Measurements from ENCODE around the gene ETNK1. TPM values are rescaled to one million over a fixed set of nuclear protein-coding genes. Genes with fewer than 3 reads are reported as not detected.
"Not testable (repeated sequence)": the region's sequence is repeated elsewhere in the genome, so short reads cannot be mapped to it uniquely, and the experiment has no call there.

ETNK1 gene
- total RNA-seq, 2 experiments from 2014 or later, result 66.9 to 72.0 TPM

DNA sequence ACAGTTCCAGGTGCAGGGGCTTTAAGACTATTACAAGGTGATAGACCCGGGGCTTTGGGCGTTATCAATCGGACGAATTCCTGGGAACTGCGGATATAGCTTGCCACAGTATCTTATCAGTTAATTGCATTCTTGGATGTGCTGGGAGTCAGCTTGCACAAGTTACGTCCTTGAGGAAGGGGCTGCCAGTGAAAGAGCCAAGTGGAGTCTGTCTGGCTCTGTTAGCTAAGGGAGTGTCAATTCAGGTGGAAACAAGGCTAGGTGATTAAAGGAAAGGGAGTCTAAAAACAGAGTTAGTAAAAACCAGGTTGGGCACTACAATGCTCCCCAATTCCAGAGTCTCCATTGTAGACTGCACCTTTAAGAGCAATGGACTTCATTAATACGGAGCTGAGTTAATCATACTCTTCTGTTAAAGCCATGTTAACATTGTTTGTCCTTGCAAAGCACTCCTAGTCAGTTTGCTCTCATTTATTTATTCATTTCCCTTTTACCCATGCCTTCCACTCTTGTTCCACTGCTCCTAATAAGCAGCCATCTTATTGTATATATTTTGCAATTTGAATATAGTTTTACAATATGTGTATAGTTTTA, 76.3 kb downstream of the ETNK1 start:
- H3K27ac Mint-ChIP-seq, H3K9me3 Mint-ChIP-seq: not testable (repeated sequence)

DNA sequence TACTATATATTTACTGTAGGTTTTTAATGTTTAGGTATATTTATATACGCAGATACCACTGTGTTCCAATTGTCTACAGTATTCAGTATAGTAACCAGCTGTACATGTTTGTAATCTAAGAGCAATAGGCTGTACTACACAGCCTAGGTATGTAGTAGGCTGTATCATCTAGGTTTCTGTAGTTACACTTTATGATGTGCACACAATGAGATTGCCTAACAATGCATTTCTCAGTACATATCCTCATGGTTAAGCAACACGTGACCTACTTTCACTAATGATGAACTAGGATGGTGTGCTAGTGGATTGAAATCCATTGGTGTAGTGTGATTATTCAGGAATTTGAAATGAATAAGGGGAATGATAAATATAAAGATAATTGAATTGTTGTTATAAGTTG, 77.7 kb downstream of the ETNK1 start:
- Mint-ChIP-seq H3K36me3 (ENCODE audit: low read depth) (no peaks in the 10 kb centered on the region), H3K9me3 (no peaks in the 10 kb centered on the region), H3K27ac (no peak overlapping the region), H3K4me1 (no peaks in the 10 kb centered on the region), H3K27me3 (no peaks in the 10 kb centered on the region), H3K4me3 (no peak overlapping the region)
- no peak for DNase-seq
- ChIA-PET POLR2A (no interaction called here), CTCF (no interaction called here)

More for the DNA sequence above, 76.3 kb downstream of the ETNK1 start:
- H3K27me3 Mint-ChIP-seq; DNase-seq; H3K36me3 Mint-ChIP-seq (ENCODE audit: low read depth); H3K4me1 Mint-ChIP-seq; H3K4me3 Mint-ChIP-seq; POLR2A ChIA-PET; CTCF ChIA-PET: not testable (repeated sequence)

DNA sequence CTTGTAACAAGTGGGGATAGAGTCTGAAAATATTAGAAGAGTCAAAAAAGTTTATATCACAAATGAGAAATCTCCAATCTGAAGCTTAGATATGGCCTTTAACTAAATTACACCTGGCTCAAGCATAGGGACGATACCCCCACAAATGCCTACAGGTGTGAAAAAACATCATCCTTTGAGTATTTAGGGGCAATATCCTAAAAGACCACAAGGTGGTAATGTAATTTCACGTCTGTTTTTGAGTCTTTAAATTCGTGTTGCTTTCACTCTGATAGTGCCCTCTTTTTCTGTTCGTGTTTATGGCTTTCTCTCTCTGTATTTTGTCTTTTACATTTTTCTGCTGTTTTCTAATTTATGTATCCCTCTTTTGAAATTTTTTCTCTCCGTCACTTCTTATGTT, 84.3 kb downstream of the ETNK1 start:
- H3K27me3 Mint-ChIP-seq, result peaks cover 12% of the 10 kb centered on the region

DNA sequence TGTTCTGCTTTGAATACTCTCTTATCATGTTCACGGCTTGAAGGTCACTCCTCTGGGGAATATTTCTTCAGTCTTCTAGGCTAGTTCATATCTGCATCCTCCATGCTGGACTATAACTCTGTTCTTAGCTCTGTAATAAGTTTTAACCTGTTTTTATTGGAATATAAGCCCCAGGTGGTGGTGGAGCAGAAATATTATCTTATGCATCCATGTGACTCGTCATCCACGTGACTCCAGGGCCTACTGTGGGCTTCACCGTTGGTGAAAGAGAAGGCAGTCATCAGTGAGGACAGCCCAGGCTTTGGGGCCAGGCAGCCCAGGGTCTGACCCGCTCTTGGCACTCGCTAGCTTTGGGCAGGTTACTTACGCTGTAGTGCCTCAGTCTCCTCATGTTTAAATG, 87.1 kb downstream of the ETNK1 start:
- no peak overlapping the region for H3K4me3 Mint-ChIP-seq
- peaks cover 14% of the 10 kb centered on the region for H3K27me3 Mint-ChIP-seq
- no peaks in the 10 kb centered on the region for H3K9me3 Mint-ChIP-seq
- DNase-seq, result no peak
- H3K4me1 Mint-ChIP-seq, result peaks cover 2% of the 10 kb centered on the region
- H3K27ac Mint-ChIP-seq, result no peak overlapping the region
- ChIA-PET CTCF (no interaction called here), POLR2A (no interaction called here)
- no peaks in the 10 kb centered on the region for H3K36me3 Mint-ChIP-seq (ENCODE audit: low read depth)

More for the DNA sequence above, 84.3 kb downstream of the ETNK1 start:
- Mint-ChIP-seq H3K4me1 (peaks cover 2% of the 10 kb centered on the region), H3K27ac (no peak overlapping the region), H3K36me3 (ENCODE audit: low read depth) (no peaks in the 10 kb centered on the region), H3K4me3 (no peak overlapping the region), H3K9me3 (no peaks in the 10 kb centered on the region)
- no peak for DNase-seq
- CTCF ChIA-PET, result no interaction called here
- POLR2A ChIA-PET, result no interaction called here

DNA sequence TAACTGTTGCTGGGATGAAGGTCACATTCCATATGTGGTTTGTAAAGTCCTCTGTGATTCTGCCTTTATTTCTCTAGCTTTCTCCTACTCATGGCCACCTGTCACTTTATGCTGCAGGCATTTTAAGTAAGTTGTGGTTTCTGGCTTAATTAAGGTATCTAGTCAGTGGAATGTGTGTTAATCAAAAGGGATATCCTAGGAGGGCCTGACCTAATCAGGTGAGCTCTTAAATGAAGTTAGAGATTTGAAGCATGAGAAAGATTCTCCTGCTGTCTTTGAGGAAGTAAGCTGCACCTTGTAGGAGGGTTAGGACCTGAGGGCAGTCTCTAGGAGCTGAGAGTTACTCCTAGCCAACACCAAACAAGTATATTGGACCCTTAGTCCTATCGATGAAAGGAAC, 90.3 kb downstream of the ETNK1 start:
- no peak for DNase-seq
- ChIA-PET CTCF (no interaction called here), POLR2A (no interaction called here)
- H3K4me3 Mint-ChIP-seq, result no peak overlapping the region
- H3K27me3 Mint-ChIP-seq, result peaks cover 10% of the 10 kb centered on the region
- H3K9me3 Mint-ChIP-seq, result no peaks in the 10 kb centered on the region
- H3K36me3 Mint-ChIP-seq (ENCODE audit: low read depth), result no peaks in the 10 kb centered on the region
- no peaks in the 10 kb centered on the region for H3K4me1 Mint-ChIP-seq
- H3K27ac Mint-ChIP-seq, result no peak overlapping the region

DNA sequence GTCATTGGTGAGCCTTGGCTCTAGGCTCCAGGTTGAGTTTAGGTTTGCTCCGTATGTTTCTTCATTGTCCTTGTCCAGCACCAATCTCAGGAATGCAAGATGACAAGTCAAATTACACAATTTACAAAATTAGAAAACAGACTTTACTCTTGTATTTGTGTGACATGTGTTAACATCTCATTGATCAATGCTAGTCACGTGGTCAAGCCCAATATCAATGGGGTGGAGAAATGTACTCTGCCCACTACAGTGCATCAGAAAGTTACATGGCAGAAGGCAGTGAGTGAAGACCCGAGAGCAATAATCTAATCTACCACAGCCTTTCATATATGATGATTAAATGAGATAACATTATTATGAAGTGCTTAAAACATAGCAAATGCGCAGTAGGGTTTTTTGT, 94.8 kb downstream of the ETNK1 start:
- no peak for DNase-seq
- ChIA-PET CTCF (no interaction called here), POLR2A (no interaction called here)
- no peaks in the 10 kb centered on the region for H3K36me3 Mint-ChIP-seq (ENCODE audit: low read depth)
- no peaks in the 10 kb centered on the region for H3K4me1 Mint-ChIP-seq
- peaks cover 12% of the 10 kb centered on the region for H3K27me3 Mint-ChIP-seq
- H3K27ac Mint-ChIP-seq, result no peak overlapping the region
- H3K4me3 Mint-ChIP-seq, result no peak overlapping the region
- H3K9me3 Mint-ChIP-seq, result no peaks in the 10 kb centered on the region

DNA sequence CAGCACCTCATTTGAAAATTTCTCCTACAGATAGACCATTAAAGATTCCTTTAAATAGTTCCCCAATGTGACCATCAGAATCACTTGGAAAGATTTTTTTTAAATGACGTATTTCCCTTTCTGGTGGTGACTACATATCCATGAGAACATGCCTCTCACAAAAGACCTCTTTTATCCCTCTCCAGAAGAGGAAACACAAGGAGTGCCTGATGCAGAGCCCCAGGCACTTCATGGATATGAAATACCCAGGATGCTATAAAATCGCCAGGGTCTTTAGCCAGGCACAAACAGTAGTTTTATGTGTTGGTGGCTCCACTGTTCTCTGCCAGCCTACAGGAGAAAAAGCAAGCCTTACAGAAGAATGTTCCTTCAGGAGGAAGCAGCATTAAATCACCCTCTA, 97.1 kb downstream of the ETNK1 start:
- ChIA-PET POLR2A (no interaction called here), CTCF (no interaction called here)
- H3K9me3 Mint-ChIP-seq, result no peaks in the 10 kb centered on the region
- no peaks in the 10 kb centered on the region for H3K36me3 Mint-ChIP-seq (ENCODE audit: low read depth)
- H3K27me3 Mint-ChIP-seq, result peaks cover 14% of the 10 kb centered on the region
- H3K4me3 Mint-ChIP-seq, result no peak overlapping the region
- no peak for DNase-seq
- no peaks in the 10 kb centered on the region for H3K4me1 Mint-ChIP-seq
- no peak overlapping the region for H3K27ac Mint-ChIP-seq

DNA sequence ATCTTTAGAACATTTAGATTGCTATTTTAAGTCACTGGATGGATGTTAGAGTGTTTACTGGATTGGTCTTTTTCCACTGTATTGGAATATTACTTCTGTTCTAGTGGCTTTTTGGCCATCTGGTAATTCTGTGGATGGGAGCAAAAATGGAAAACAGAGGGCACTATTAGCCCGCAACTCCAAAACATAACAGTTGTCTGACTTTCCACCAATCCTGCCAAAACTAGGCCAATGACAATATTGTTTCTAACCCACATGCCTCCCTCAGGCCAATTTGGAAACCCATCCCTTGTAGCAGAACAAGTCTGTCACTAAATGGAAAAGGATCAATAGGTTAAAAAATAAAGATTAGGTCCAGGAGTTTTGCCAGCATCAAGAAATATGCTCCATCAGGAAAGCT, 97.8 kb downstream of the ETNK1 start:
- Mint-ChIP-seq H3K4me3 (no peak overlapping the region), H3K4me1 (no peaks in the 10 kb centered on the region), H3K27ac (no peak overlapping the region), H3K9me3 (no peaks in the 10 kb centered on the region), H3K27me3 (peaks cover 14% of the 10 kb centered on the region), H3K36me3 (ENCODE audit: low read depth) (no peaks in the 10 kb centered on the region)
- DNase-seq, result no peak
- ChIA-PET CTCF (no interaction called here), POLR2A (no interaction called here)

DNA sequence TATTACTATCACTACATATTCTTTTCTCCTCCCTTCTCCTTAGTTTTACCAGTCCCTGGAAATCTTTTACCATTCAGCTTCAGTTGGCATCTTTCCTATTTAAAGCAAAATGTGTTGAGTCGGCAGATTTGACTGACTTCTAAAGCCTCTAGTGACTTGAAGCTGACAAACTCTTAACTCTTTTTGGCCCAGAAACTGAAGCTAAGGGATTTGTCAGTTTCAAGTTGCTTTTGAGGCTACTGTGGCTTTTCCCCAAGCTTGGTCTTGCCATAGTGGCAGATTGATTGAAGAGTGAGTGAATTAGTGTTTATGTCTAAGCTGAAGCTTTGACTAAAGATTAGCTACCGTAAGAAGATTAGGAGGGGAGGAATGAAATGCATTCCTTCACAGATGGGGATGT, 104.0 kb downstream of the ETNK1 start:
- Mint-ChIP-seq H3K36me3 (ENCODE audit: low read depth) (no peaks in the 10 kb centered on the region), H3K27me3 (peaks cover 6% of the 10 kb centered on the region)
- CTCF ChIA-PET, result no interaction called here

DNA sequence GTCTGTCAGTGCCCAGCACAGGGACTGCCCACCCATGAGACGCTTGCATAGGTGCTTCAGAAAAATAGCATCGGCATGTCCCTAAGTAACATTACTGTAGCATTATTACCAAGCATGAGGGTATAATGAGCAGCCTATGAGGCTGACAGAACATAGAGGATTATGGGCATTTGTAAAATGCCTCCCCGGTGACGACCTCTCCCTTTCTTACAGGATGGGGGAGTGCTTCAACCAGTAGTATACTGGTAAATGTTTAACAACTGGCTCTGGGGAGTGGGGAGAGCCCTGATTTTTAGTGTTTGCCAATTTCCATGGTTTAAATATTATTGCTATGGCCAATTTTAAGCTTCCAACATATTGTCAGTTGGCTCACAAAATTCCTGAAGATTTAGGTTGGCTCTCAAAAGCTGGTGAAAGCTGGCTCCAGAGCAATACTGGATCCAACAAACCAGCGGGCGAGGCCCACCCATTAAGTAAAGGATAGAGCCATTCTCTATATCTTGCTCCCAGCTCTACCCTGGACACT, 104.5 kb downstream of the ETNK1 start:
- Mint-ChIP-seq H3K27ac (no peak overlapping the region), H3K9me3 (no peaks in the 10 kb centered on the region), H3K4me3 (no peak overlapping the region), H3K36me3 (ENCODE audit: low read depth) (no peaks in the 10 kb centered on the region), H3K27me3 (peaks cover 6% of the 10 kb centered on the region), H3K4me1 (peaks cover 3% of the 10 kb centered on the region)
- POLR2A ChIA-PET, result no interaction called here
- no peak for DNase-seq
- CTCF ChIA-PET, result no interaction called here

More for the DNA sequence above, 104.0 kb downstream of the ETNK1 start:
- Mint-ChIP-seq H3K4me3 (no peak overlapping the region), H3K4me1 (peaks cover 3% of the 10 kb centered on the region), H3K27ac (no peak overlapping the region), H3K9me3 (no peaks in the 10 kb centered on the region)
- POLR2A ChIA-PET, result no interaction called here
- no peak for DNase-seq

DNA sequence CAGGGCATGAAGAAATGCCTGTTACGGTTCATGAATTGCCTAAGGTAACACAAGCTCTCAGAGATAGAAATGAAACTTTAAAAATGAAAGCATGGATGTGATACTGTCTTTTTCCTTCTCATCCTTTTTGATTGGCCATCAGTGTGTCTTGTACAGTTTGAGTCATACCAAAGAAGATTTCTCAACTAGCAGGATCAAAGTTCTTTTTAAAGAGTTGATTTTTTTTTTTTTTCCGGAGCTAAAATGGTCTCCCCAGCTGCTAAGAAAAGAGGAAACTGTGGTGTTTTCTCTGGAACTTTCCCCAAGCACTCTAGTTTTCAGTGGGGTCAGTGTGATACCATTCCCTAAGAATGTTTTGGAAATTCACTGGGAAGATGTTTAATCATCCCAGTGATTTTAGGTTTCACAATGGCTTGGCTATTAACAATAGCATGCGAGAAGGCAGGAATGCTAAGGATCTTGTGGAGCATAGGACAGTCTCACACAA, 105.0 kb downstream of the ETNK1 start:
- no peak overlapping the region for H3K4me3 Mint-ChIP-seq
- H3K27me3 Mint-ChIP-seq, result peaks cover 6% of the 10 kb centered on the region
- no peaks in the 10 kb centered on the region for H3K36me3 Mint-ChIP-seq (ENCODE audit: low read depth)
- no peak overlapping the region for H3K27ac Mint-ChIP-seq
- no peaks in the 10 kb centered on the region for H3K9me3 Mint-ChIP-seq
- CTCF ChIA-PET, result no interaction called here
- DNase-seq, result no peak
- peaks cover 3% of the 10 kb centered on the region for H3K4me1 Mint-ChIP-seq
- POLR2A ChIA-PET, result no interaction called here

DNA sequence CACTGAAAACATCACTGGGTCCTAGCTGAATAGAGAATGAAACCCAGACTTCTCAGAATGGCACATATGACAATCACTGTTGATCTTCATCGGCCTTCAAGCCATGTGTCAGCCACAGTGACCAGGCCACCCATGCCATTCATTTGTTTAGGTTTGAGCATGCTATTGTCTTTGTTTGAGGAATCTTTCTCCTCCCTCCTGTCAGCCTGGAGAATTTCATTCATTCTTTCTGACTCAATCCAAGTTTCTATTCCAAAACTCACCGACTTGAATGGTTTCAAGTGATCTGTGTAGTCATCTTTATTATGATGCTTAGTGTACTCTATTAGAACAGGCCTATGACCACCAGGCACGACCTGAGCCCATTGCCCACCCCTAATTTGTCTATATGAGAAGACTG, 106.3 kb downstream of the ETNK1 start:
- ChIA-PET POLR2A (no interaction called here), CTCF (no interaction called here)
- no peaks in the 10 kb centered on the region for H3K9me3 Mint-ChIP-seq
- H3K27ac Mint-ChIP-seq, result no peak overlapping the region
- H3K4me3 Mint-ChIP-seq, result no peak overlapping the region
- no peak for DNase-seq
- H3K27me3 Mint-ChIP-seq, result peaks cover 6% of the 10 kb centered on the region
- no peaks in the 10 kb centered on the region for H3K36me3 Mint-ChIP-seq (ENCODE audit: low read depth)
- H3K4me1 Mint-ChIP-seq, result peaks cover 3% of the 10 kb centered on the region

DNA sequence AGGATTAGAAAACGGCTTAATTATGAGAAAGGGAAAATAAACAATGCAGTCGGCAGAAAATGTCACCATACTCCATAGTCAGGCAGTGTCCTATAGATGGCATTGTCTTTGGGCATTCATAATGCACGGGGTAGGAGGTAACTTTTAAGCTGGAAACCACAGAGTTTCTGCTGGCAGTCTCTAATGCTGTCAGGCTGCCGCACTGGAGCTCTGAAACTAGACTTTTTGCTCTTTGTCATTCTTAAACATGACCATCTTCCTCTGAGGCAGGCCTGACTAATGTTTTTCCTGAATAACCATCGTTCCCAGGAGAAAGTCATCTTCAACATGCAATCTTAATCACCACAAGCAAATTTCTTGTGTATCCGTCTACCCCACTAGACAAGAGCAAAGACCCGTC, 108.8 kb downstream of the ETNK1 start:
- POLR2A ChIA-PET, result no interaction called here
- DNase-seq, result no peak
- Mint-ChIP-seq H3K9me3 (no peaks in the 10 kb centered on the region), H3K4me1 (peaks cover 3% of the 10 kb centered on the region), H3K36me3 (ENCODE audit: low read depth) (no peaks in the 10 kb centered on the region), H3K27ac (no peak overlapping the region), H3K27me3 (peaks cover 2% of the 10 kb centered on the region), H3K4me3 (no peak overlapping the region)
- CTCF ChIA-PET, result no interaction called here

DNA sequence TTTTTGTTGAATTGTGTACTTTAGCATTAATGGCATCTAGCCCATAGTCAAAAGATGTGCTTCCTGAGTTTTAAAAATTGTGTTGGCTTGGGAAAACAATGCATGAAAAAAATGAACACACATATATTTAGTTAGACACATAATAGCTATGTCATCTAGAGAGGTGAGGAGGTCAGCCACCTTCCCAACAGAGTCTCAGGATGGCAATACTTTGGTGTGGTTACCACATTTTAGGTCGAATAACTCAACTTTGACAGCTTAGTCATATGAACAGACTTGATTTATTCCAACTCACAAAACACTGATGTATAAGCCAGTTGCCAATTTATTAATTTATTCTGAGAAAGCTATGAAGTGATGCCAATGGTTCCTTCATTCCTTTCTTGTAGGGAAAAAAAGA, 114.0 kb downstream of the ETNK1 start:
- no peaks in the 10 kb centered on the region for H3K36me3 Mint-ChIP-seq (ENCODE audit: low read depth)

More for the DNA sequence above, 114.0 kb downstream of the ETNK1 start:
- Mint-ChIP-seq H3K4me3 (no peak overlapping the region), H3K4me1 (no peaks in the 10 kb centered on the region), H3K27ac (no peak overlapping the region), H3K27me3 (peaks cover 1% of the 10 kb centered on the region), H3K9me3 (no peaks in the 10 kb centered on the region)
- CTCF ChIA-PET, result no interaction called here
- DNase-seq, result no peak
- POLR2A ChIA-PET, result no interaction called here
